Astrocyte (in vitro differentiated cells and primary cell): Measurements from ENCODE around the gene CDC42BPG.

Experiments used
- CTCF ChIP-seq: IDR thresholded peaks from 2 replicates; pipeline ENCODE4 v1.5.1; 2011; ENCODE audit warnings: low read depth, mild to moderate bottlenecking, inconsistent platforms, low read length, moderate library complexity; ENCODE audit not compliant: insufficient read depth
- EZH2 ChIP-seq: IDR thresholded peaks from 2 replicates; pipeline ENCODE4 v1.6.1; 2012; ENCODE audit warnings: mild to moderate bottlenecking, low read length, inconsistent platforms; ENCODE audit not compliant: insufficient read depth

DNA sequence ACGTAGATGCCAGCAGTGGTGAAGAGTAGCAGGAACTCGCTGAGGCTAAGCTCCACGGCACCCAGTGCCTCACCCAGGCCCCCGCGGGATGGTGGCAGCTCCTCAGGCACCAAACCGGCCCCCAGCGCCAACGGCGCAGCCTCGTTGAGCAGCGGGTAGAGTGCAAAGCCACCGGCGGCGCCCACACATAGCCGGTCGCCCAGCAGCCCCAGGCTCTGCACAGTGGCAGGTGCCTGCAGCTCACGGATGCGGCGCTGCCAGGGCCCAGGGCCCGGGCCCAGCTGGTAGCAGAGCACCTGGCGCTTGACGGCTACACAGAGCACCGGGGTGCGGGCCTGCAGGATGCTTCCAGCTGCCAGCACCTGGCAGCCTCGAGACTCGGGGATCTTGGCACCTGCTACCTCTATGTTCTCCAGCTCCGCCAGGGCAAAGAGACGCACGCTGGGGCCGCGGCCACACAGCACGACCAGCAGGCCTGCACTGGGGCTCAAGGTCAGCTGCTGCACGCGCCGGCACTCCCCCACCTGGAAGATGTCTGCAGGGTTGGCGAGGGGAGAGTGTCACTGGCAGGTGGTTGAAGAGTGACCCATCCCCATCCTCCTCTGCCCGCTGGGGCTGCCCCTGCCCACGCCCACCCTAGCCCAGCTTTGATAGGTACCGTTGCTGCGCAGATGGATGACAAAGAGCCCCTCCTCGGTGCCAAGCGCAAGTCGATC is 14.8 kb downstream of the CDC42BPG start:
- TF ChIP-seq CTCF (no peak), EZH2 (no peak)
